ENCODE data around the gene ANGPTL3.

ANGPTL3 gene

GRCh38 chr1:62621907-62622306 lies 24.6 kb downstream of the ANGPTL3 start:
- H3K27ac ChIP-seq, result peak overlapping the region; percentile 60
- peak; percentile 83 for DNase-seq (ENCODE audit: low read depth, low spot score)

GRCh38 chr1:62625415-62625814 lies 28.1 kb downstream of the ANGPTL3 start:
- no peak overlapping the region for H3K27ac ChIP-seq
- no peak for DNase-seq (ENCODE audit: low read depth, low spot score)

DNA sequence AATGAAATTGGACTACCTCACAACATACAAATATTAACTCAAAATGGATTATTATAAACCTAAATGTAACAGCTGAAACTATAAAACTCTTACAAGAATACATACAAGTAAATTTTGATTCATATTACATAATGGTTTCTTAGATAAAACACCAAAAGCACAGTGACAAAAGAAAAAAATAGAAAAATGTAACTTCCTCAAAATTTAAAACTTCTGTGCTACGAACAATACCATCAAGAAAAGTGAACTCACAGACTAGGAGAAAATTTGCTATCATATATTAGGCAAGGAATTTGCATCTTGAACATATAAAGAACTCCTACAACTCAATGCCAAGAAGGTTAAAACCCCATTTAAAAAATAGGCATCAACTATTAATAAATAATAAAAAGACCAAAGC lies 31.2 kb downstream of the ANGPTL3 start:
- H3K27ac ChIP-seq, result no peak overlapping the region
- no peak for DNase-seq (ENCODE audit: low read depth, low spot score)

DNA sequence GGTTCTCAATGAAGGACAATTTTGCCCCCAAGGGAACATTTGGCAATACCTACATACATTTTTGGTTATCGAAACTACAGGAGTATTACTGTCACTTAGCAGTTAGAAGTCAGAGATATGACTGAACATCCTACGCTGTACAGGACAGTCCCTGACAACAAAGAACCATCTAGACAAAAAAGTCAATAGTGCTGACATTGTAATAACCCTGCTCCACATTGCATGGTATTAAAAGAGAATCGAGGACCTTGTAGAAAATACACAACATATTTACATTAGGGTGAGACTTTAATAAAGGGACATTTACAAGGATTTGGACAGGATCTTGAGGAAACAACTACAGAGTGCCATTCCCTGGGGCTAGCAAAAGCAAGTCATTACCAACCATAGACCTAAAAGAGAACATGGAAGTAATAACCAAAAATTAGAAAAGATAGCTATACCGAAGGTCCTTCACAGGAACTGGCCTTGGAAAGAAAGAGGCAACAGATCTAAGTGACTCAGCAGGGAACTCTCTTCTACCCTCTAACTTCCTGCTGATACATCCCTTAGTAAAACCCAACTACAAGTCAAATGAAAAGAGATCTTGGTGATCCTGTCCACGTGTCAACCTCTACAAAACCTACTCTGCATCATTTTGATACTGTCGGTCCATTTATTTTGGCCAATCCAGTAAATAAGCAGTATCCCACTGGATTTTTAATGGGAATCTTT lies 40.2 kb downstream of the ANGPTL3 start:
- DNase-seq (ENCODE audit: low read depth, low spot score), result no peak
- no peak overlapping the region for H3K27ac ChIP-seq

- H3K27ac ChIP-seq, result no peak overlapping the region
- DNase-seq (ENCODE audit: low read depth, low spot score), result no peak
Observed at GRCh38 chr1:62643283-62643682, 46.0 kb downstream of the ANGPTL3 start.

DNA sequence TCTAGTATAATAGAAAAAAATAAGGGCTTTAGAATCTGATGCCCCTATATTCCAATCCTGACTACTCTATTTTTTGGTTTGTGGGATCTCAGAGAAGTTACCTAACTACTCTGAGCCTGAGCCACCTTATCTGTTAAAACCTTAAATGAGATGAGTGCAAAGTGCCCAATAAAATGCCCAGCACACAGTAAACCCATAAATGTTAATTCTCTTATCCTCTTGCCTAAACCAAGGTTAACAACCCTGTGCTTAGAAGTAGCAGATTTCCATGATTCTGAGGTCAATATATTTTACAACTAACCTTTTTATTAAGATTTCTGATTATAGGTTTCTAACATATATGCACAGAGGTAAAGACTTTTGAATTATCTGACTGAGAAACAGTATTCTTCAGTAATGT lies 55.1 kb downstream of the ANGPTL3 start:
- no peak overlapping the region for H3K27ac ChIP-seq
- DNase-seq (ENCODE audit: low read depth, low spot score), result no peak

- no peak overlapping the region for H3K27ac ChIP-seq
- DNase-seq (ENCODE audit: low read depth, low spot score), result no peak
Observed at GRCh38 chr1:62654744-62655143, 57.4 kb downstream of the ANGPTL3 start.
